Renal cortex interstitium (tissue), 11 donors: ENCODE data around the gene DNM1. TPM values are rescaled to one million over a fixed set of nuclear protein-coding genes. Genes with fewer than 3 reads are reported as not detected.
"Not testable (repeated sequence)": the region's sequence is repeated elsewhere in the genome, so short reads cannot be mapped to it uniquely, and the experiment has no call there.

ENCODE experiments used
- DNase-seq, 11 donors: peaks; one replicate each; pipeline ENCODE4 v3.0.0-alpha.2; 2013; ENCODE audit warnings: low read depth in 9 of 11, low spot score in 4 of 11; ENCODE audit errors: extremely low read depth in 1 of 11
- polyA plus RNA-seq, 3 donors: library from polyadenylated mRNA; unstranded; fragments of 120-200 nt; gene quantifications; one replicate each; pipeline ENCODE4 v1.2.1, GENCODE V29; 2013; ENCODE audit not compliant: insufficient read length in 3 of 3

DNM1 gene
- polyA plus RNA-seq, 3 donors: 106 to 279 (median 123) TPM

- DNase-seq: no peak
These were observed 33.7 kb upstream of the DNM1 start for GRCh38 chr9:128169492-128169891.

- DNase-seq: no peak
These were observed 33.3 kb upstream of the DNM1 start for GRCh38 chr9:128169925-128170324.

- DNase-seq: no peak
These were observed 29.1 kb upstream of the DNM1 start for GRCh38 chr9:128174062-128174461.

GRCh38 chr9:128175102-128175563 lies 28.0 kb upstream of the DNM1 start:
- DNase-seq: no peak

- DNase-seq: no peak
These were observed 27.5 kb upstream of the DNM1 start for GRCh38 chr9:128175726-128176125.

- DNase-seq: no peak
These were observed 24.3 kb upstream of the DNM1 start for GRCh38 chr9:128178806-128179431.

GRCh38 chr9:128180001-128180400 lies 23.2 kb upstream of the DNM1 start:
- DNase-seq: no peak

GRCh38 chr9:128180447-128180846 lies 22.7 kb upstream of the DNM1 start:
- DNase-seq: no peak

- DNase-seq: not testable (repeated sequence)
These were observed 21.7 kb upstream of the DNM1 start for GRCh38 chr9:128181480-128181879.

- no peak for DNase-seq
These were observed 20.1 kb upstream of the DNM1 start for GRCh38 chr9:128182893-128183588.

GRCh38 chr9:128185979-128186965 lies 16.9 kb upstream of the DNM1 start:
- DNase-seq: no peak

GRCh38 chr9:128187361-128187760 lies 15.8 kb upstream of the DNM1 start:
- no peak for DNase-seq

GRCh38 chr9:128188209-128188608 lies 15.0 kb upstream of the DNM1 start:
- no peak for DNase-seq

- no peak for DNase-seq
These were observed 13.2 kb upstream of the DNM1 start for GRCh38 chr9:128190013-128190412.

- DNase-seq: no peak
These were observed 12.4 kb upstream of the DNM1 start for GRCh38 chr9:128190516-128191405.

GRCh38 chr9:128191406-128192046 lies 11.7 kb upstream of the DNM1 start, which contains the start of gene CIZ1:
Gene CIZ1, minus strand, starts transcription at chr9:128191572. Its CDS starts 715 bp downstream, at chr9:128190857.
- peak in 7 of 11 donors; percentile 56 to 82 (median 78) for DNase-seq

- DNase-seq: peak in 10 of 11 donors; percentile 70 to 91 (median 84)
These were observed 10.4 kb upstream of the DNM1 start for GRCh38 chr9:128192601-128193371.
